Common myeloid progenitor, CD34-positive (primary cell): ENCODE results near the gene CHDH.
A peak's percentile ranks its signal among the peaks of the same experiment; 100 is the strongest.

ENCODE experiments used
- CTCF ChIA-PET: fragments of 350-600 bp; sonication (Branson Sonifier 250); formaldehyde crosslinking; loops from one replicate; lab custom pipeline; 2021; ENCODE audit warnings: antibody characterized with exemption; lab: Charles Lee
- POLR2A ChIA-PET: fragments of 350-600 bp; sonication (Branson Sonifier 250); formaldehyde crosslinking; loops from one replicate; lab custom pipeline; 2021; ENCODE audit warnings: antibody characterized with exemption; lab: Charles Lee
- DNase-seq, 3 donors: peaks; one replicate each; pipeline versions ENCODE4 v3.0.0 to v3.0.0-alpha.2; 2013
- H3K27ac ChIP-seq, 2 experiments: 1 replicate in 1 of 2; 2 replicates in 1 of 2; pipeline ENCODE4 v1.7.0; 2013; ENCODE audit warnings: inconsistent platforms in 2 of 2, low read length in 2 of 2, mild to moderate bottlenecking in 2 of 2, low read depth in 1 of 2, moderate library complexity in 1 of 2; ENCODE audit not compliant: severe bottlenecking in 2 of 2, insufficient read depth in 1 of 2, poor library complexity in 1 of 2
- H3K27me3 ChIP-seq, 5 experiments: replicated peaks in 2 of 5; 1 replicate in 3 of 5; 2 replicates in 2 of 5; pipeline versions ENCODE4 v1.6.1 to v1.7.0; 2013; ENCODE audit warnings: low read length in 4 of 5, mild to moderate bottlenecking in 2 of 5, moderate library complexity in 2 of 5, inconsistent platforms in 1 of 5; ENCODE audit not compliant: insufficient read depth in 5 of 5, control insufficient read depth in 4 of 5
- H3K36me3 ChIP-seq, 4 experiments: 1 replicate in 2 of 4; 2 replicates in 2 of 4; pipeline versions ENCODE4 v1.6.1 to v1.7.0; 2013; ENCODE audit warnings: low read length in 3 of 4, control low read depth in 1 of 4, mild to moderate bottlenecking in 1 of 4; ENCODE audit not compliant: control insufficient read depth in 4 of 4, insufficient read depth in 4 of 4
- H3K4me1 ChIP-seq, 4 experiments: 1 replicate in 3 of 4; 2 replicates in 1 of 4; pipeline versions ENCODE4 v1.6.1 to v1.7.1; 2013; ENCODE audit warnings: low read length in 3 of 4, mild to moderate bottlenecking in 3 of 4, control low read depth in 1 of 4, inconsistent platforms in 1 of 4, moderate library complexity in 1 of 4; ENCODE audit not compliant: control insufficient read depth in 4 of 4, insufficient read depth in 4 of 4; ENCODE audit errors: control extremely low read depth in 1 of 4
- H3K4me3 ChIP-seq, 7 experiments: 1 replicate in 4 of 7; 2 replicates in 3 of 7; pipeline versions ENCODE4 v1.5.1 to v1.7.0; 2013; ENCODE audit warnings: mild to moderate bottlenecking in 7 of 7, low read length in 6 of 7, moderate library complexity in 6 of 7, inconsistent platforms in 2 of 7, low read depth in 2 of 7, control low read depth in 1 of 7; ENCODE audit not compliant: insufficient read depth in 4 of 7, control insufficient read depth in 1 of 7; ENCODE audit errors: extremely low read depth in 1 of 7
- H3K9me3 ChIP-seq, 5 experiments: 1 replicate in 4 of 5; 2 replicates in 1 of 5; pipeline versions ENCODE4 v1.6.1 to v1.7.1; 2013; ENCODE audit warnings: low read length in 4 of 5, mild to moderate bottlenecking in 2 of 5, inconsistent platforms in 1 of 5, low read depth in 1 of 5, moderate library complexity in 1 of 5; ENCODE audit not compliant: control insufficient read depth in 4 of 5, insufficient read depth in 2 of 5; ENCODE audit errors: control extremely low read depth in 1 of 5
- WGBS: methylation state at CpG from one replicate; pipeline ENCODE4 v1.1.5; 2013; ENCODE audit not compliant: insufficient coverage; 5-methylcytosine and 5-hydroxymethylcytosine counted together

The CHDH gene

GRCh38 chr3:53887446-53887845 lies 41.2 kb upstream of the CHDH start:
- no peaks in the 10 kb centered on the region for H3K9me3 ChIP-seq
- CTCF ChIA-PET: no interaction called here
- peaks cover 6 to 33% (median 19%) of the 10 kb centered on the region in 4 experiments for H3K36me3 ChIP-seq
- POLR2A ChIA-PET: no interaction called here
- no peak overlapping the region for H3K27ac ChIP-seq
- H3K27me3 ChIP-seq: no peaks in the 10 kb centered on the region
- DNase-seq: no peak
- no peak overlapping the region for H3K4me3 ChIP-seq
- H3K4me1 ChIP-seq: peaks cover 12 to 18% (median 15%) of the 10 kb centered on the region in 4 experiments

DNA sequence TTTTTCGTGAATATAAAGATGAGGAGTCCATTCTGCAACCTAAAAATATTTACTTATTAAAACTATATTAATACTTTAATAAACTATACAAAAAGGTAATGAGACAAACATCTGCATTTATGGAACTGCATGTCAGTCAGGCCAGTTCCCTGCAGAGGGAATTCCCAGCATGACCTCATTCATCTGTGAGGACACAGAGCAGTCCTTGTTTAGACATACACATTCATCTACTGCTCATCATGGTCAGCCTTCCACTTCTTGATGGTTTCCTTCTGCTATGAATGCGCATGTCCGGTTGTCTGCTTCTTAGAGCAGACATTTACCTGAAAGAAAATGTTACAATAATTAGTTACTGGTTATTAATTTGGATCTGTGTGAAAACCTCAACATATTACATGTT lies 39.0 kb upstream of the CHDH start:
- H3K4me1 ChIP-seq: peaks cover 7 to 20% (median 14%) of the 10 kb centered on the region in 4 experiments
- no CpG with 5 or more reads among the region's 3 CpGs for WGBS
- no peak for DNase-seq
- ChIA-PET CTCF (no interaction called here), POLR2A (no interaction called here)
- H3K9me3 ChIP-seq: no peaks in the 10 kb centered on the region
- no peak overlapping the region for H3K27ac ChIP-seq
- no peak overlapping the region for H3K4me3 ChIP-seq
- H3K36me3 ChIP-seq: peaks cover 6 to 33% (median 22%) of the 10 kb centered on the region in 4 experiments
- no peaks in the 10 kb centered on the region for H3K27me3 ChIP-seq

DNA sequence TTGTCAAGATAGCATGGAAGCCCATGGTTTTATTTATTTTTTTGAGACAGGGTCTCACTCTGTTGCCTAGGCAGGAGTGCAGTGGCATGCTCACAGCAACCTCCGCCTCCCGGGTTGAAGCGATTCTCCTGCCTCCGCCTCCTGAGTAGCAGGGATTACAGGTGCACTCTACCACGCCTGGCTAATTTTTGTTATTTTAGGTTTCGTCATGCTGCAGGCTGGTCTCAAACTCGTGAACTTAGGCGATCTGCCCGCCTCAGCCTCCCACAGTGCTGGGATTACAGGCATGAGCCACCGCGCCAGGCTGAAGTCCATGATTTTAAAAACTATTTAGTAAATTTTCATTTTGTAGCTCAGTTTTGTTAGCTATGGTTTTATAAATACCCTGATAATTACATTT lies 38.4 kb upstream of the CHDH start:
- no peak overlapping the region for H3K27ac ChIP-seq
- no peaks in the 10 kb centered on the region for H3K9me3 ChIP-seq
- CTCF ChIA-PET: no interaction called here
- no peaks in the 10 kb centered on the region for H3K27me3 ChIP-seq
- DNase-seq: no peak
- POLR2A ChIA-PET: no interaction called here
- over 99% methylated on average over 9 of the region's 11 CpGs for WGBS
- peaks cover 7 to 15% (median 12%) of the 10 kb centered on the region in 4 experiments for H3K4me1 ChIP-seq
- peaks cover 6 to 37% (median 23%) of the 10 kb centered on the region in 4 experiments for H3K36me3 ChIP-seq
- H3K4me3 ChIP-seq: no peak overlapping the region

DNA sequence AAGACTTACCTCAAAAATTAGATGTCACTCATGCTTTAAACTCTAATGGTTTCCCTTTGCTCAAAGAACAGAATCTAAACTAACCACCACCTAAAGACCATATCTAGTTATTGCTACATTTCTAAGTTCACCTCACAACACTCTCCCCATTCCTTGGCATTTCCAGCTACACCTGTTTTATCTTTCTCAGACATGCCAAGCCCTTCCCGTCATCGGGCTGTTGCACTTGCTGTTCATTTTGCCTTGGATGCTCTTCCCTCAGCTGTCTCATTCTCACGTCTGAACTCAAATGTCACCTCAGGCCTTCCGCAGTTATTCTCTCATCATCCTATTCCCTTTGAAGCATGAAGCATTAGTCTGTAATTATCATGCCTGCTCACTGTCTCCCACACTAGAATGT lies 36.8 kb upstream of the CHDH start:
- H3K36me3 ChIP-seq: peaks cover 8 to 52% (median 28%) of the 10 kb centered on the region in 4 experiments
- no peaks in the 10 kb centered on the region for H3K27me3 ChIP-seq
- WGBS: 95% methylated on average over 4 of the region's 4 CpGs
- ChIA-PET POLR2A (no interaction called here), CTCF (no interaction called here)
- H3K4me3 ChIP-seq: no peak overlapping the region
- H3K9me3 ChIP-seq: no peaks in the 10 kb centered on the region
- peaks cover 7 to 15% (median 12%) of the 10 kb centered on the region in 4 experiments for H3K4me1 ChIP-seq
- DNase-seq: no peak
- H3K27ac ChIP-seq: no peak overlapping the region

DNA sequence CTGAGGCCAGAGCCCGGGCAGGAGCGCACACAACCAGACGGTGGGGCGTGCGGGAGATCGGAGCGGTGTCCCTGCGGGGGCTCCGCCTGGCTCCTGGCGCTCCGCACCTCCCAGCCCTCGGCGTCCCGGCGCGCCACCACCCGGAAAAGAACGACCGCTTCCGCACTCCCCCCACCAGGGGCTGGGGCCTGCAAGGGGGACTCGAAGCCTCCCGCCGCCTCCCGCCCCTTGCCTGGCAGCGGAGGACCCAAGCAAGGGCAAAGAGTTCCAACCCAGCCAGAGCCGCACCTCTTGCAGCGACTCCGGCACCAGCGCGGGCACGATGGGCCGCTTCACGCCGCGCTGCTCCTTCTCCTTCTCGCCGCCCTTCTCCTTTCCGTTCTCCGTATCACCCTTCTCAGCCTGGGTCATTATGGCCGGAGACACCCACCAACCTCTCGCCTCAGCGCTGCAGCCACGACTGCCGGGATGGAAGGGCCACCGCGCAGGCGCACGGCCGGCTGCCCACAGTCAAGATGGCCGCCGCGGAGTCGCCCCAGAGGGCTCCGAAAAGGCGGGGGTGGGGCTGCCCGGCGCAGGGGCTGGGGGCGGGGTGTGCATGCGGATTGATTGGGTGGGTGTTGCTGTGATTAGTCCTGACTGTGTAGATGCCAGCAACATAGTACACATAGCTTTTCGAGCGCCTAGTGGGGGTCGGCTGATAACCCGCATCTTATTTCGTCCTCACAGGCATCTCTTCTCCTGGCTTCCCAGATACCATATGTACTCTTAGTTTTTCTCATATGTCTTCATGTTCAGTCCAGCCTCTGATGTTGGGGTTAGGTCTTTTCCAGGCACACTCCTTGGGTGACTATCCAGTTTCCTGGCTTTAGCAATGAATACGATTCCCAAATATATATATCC lies 35.7 kb upstream of the CHDH start, which contains the start of gene ACTR8:
Gene ACTR8, minus strand, starts transcription at position 462 of the 903 bp plus-strand sequence. Its CDS starts 51 bp downstream, at position 411.
- DNase-seq: peak; percentile 87 to 95 (median 93)
- peaks cover 9 to 56% (median 29%) of the 10 kb centered on the region in 4 experiments for H3K36me3 ChIP-seq
- CTCF ChIA-PET: interaction anchor here (1.0 to 1.2 kb wide), 2 partner anchors 8 to 10 kb away, joined by 3 to 5 read pairs; no protein-coding TSS in a partner anchor
- H3K27me3 ChIP-seq: no peaks in the 10 kb centered on the region
- WGBS: 3% methylated on average over 39 of the region's 65 CpGs
- no peaks in the 10 kb centered on the region for H3K9me3 ChIP-seq
- peak within 1 kb of the TSS; percentile 78 to 95 (median 87) for H3K4me3 ChIP-seq
- POLR2A ChIA-PET: interaction anchor here (3.3 kb wide), 1 partner anchor 10 kb away, joined by 12 read pairs; the partner anchor contains the start of gene SELENOK
- H3K4me1 ChIP-seq: peaks cover 7 to 15% (median 12%) of the 10 kb centered on the region in 4 experiments
- peak within 1 kb of the TSS; percentile 70 to 85 for H3K27ac ChIP-seq

- 95% methylated on average over 8 of the region's 10 CpGs for WGBS
- Histone ChIP-seq H3K4me1 (peaks cover 7 to 15% (median 12%) of the 10 kb centered on the region in 4 experiments), H3K27me3 (no peaks in the 10 kb centered on the region), H3K9me3 (no peaks in the 10 kb centered on the region), H3K36me3 (peaks cover 12 to 62% (median 33%) of the 10 kb centered on the region in 4 experiments), H3K27ac (peak overlapping the region in 1 of 2 experiments; percentile 85), H3K4me3 (peak overlapping the region in 6 of 7 experiments; percentile 86 to 95 (median 88))
- ChIA-PET POLR2A (interaction anchor here (0.8 to 3.3 kb wide), 2 partner anchors 11 to 14 kb away, joined by 3 to 12 read pairs; partner anchors contain the start of gene SELENOK), CTCF (interaction anchor here (1.0 to 1.6 kb wide), 4 partner anchors 9 to 57 kb away, joined by 3 to 5 read pairs (median 4); partner anchors contain the start of gene SELENOK)
- DNase-seq: no peak
Measured at GRCh38 chr3:53880396-53881345, 34.5 kb upstream of the CHDH start.
